ENCODE measurements around the gene LRTM2.
A peak's percentile ranks its signal among the peaks of the same experiment; 100 is the strongest.

LRTM2 gene

DNA sequence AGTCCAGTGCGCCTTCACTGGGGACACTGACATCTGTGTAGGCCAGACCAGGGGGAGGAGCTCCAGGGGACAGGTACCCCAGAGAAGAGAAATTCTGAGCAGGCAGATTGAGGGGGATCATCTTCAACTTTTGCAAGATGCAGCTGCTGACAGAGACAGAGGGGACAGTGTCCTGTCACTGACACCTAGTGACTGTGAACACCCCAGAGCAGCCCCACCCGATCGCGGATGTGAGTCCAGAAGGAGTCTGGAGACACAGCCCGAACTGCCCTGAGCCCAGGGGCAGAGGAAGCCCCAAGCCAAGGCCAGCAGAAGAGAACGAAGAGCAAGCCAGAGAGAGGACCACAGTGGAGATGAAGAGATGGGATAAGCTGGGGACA, 21.7 kb upstream of the LRTM2 start:
- no peak for FAIRE-seq

DNA sequence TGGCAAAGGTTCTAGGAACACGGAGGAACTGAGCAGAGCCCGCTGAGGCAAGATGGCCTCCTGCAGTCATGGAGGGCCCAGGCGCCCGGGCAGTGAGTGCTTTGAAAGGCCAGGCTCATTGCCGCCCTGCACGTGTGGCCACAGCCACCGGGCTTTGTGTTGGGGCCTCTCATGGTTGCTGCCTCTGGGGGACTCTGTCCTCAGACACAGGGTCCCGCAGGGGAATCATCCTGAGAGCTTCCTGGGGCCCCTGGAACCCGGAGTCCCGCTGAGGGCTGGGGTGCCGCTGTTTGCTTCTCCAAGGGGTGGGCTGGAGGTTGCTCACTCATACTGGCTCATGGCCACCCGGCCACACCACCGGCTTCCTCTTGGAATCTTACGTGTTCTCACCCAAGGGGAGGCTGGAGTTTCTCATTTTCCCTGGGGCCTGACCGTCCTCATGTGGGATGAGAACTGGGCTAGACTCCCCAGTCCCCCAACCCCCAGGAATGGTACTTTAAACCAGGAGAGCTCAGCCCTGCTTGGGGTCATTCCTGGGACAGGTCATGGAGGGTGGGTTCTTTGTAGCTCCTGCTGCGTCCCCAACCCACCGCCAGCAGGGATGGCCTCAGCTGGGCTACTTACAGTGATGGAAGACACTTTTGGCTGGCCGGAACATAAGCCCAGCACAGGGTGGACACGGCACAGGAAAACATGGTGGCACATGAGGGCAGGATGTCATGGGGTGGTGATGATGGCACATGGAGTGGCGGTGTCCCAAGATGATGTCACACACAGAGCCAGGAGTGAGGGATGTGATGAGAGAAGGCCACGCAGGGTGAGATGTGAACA, 21.1 kb upstream of the LRTM2 start:
- no peak for FAIRE-seq

DNA sequence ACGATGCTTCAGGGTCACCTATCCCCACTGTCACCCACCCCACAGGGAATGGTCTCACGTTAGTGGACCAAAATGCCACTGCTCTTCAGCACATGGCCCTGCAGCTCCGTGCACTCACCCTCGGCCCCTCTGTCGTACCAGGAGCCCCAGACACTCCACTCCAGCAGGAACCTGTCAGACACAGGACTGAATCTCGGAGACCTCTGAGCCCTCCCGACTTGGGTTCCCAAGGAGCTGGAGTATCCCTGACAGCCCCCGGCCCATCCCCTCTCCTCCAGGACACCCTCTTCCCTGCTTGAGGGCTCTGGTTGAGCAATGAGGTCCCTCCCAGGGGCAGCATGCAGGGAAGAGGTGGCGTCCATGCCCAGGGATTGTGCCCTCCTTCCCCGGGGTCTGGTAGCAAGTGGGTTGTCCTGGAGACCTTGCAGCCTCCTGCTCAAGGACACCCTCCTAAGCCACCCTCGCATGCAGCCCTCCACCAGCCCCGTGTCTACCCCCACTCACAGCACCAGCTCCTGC, 20.4 kb upstream of the LRTM2 start:
- no peak for FAIRE-seq

GRCh38 chr12:1800401-1801302, 19.7 kb upstream of the LRTM2 start:
- no peak for FAIRE-seq

- no peak for FAIRE-seq
These were observed 18.9 kb upstream of the LRTM2 start for GRCh38 chr12:1801303-1801975.

GRCh38 chr12:1803736-1804135, 16.6 kb upstream of the LRTM2 start:
- FAIRE-seq = no peak

GRCh38 chr12:1804545-1805332, 15.6 kb upstream of the LRTM2 start:
- peak; percentile 83 for FAIRE-seq

DNA sequence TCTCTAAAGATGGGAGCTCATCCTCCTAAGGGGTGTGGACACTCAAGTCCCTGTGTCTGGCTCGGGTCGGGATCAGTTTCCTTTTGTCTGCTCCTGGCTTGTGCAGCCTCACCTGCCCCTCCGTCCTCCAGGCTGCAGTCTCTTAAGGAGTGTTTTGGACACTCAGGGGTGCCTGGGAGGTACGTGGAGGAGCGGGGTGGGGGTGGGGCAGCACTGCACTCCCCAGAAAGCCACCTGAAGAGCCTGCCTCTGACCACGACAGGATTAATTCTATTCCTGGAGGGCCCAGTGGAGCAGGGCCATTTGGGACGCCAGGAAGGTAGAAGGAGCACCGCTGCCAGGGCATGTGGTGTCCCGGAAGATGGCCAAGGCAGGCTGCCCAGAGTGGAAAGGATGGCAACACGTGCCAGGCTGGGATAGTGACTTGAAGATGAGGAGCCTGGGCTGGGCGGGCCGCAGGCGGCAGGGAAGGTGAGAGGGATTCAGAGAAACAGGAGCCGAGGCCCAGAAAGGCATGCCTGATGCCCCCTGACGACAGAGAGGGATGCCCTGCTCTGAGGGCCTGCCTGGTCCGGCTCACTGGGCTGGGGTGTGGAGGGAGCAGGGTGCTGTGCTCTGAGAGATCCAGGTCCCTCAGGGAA, 14.8 kb upstream of the LRTM2 start:
- FAIRE-seq = no peak

GRCh38 chr12:1806301-1807086, 13.9 kb upstream of the LRTM2 start:
- FAIRE-seq = no peak

DNA sequence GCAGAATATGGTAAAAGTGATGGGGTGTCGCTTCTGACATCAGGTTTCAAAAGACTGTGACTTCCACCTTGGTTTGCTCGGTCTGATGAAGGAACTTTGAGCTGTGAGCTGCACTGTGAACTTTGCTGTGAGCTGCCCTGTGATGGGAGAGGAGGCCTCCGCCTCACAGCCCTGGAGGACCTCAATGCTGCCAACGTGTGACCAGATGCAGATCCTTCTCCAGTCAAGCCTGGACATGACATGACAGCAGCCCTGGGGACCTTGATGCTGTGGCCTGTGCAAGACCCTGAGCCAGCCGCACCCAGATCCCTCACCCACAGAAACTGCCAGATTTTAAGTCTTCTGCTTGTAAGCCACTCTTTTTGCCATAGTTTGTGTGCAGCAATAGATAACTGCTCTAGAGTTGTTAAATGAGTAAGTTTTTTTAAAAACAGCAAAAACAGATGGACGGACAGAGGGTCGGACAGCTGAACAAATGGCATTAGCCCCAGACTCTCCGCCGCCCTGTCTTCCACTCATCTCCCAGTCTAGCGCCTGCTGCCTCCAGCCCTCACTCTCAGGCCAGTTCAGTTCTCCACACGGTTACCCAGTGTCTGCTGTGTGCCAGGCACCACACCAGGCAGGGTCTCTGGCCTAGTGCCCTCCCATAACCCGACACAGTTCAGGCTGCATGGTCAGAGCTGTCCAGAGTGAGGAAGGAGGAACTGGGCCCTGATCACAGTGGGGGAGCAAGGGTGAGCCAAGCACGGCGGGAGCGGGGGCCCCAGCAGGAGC, 13.1 kb upstream of the LRTM2 start:
- no peak for FAIRE-seq

DNA sequence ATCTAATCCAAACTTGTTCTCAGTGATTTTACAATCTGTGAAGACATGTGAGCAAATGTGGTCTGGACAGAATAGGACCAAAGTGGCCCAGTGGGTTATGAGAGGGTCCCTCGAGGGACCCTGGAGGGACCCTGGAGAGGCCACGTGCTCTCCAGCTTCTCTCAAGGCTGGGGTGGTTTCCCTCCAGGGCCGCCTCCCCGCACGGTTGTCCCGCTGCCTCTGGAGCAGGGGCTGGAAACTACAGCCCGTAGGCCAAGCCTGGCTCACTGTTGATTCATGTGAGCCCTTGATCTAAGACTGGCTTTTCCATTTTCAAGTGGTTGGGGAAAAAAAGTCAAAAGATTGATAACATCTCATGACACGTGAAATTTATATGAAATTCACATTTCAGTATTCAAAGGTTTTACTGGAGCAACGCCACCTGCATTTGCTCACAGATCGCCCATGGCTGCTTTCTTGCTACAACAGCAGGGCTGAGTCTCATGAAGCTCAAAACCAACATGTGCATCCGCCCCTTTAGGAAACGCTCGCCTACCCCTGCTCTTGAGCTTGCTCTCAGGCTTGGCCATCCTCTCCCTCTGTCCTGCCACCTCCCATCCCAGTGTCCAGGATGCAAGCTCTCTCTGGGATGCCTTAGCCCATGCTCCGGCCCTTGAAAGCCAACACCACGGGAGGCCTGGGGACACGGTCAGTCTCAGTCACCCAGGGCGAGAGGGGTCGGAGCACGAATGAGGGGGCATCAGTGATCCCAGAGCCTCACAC, 12.1 kb upstream of the LRTM2 start:
- no peak for FAIRE-seq

DNA sequence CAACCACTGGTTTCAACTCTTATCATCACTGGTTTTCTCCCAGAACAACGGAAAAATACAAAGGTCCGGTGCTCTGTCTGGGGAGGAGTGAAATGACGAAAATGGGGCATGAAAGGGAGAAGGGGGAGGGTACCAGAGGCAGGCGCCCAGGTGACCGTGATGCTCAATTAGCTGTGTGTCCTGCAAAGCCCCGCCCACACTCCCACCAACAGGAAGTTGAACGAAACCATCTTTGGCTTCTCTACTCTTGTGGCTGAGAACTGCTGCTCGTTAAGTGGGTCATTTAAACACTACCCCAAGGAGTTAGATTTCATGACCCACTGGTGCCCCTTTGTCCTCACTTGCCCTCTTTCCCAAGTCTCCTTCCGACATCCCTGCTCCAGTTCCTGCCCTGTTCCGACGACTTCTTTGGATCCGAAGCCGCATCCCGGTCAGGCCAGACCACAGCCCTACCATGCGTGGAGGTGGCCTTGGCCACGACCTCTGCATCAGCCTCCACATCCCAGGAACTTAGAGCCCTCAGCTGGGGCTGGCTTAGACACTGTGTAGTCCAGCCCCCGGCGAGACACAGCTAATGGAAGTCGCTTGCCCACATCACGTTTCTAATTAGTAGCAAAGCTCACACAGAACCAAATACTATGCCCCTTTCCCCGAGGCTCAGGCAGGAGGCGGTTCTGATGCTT, 11.4 kb upstream of the LRTM2 start:
- FAIRE-seq = no peak

DNA sequence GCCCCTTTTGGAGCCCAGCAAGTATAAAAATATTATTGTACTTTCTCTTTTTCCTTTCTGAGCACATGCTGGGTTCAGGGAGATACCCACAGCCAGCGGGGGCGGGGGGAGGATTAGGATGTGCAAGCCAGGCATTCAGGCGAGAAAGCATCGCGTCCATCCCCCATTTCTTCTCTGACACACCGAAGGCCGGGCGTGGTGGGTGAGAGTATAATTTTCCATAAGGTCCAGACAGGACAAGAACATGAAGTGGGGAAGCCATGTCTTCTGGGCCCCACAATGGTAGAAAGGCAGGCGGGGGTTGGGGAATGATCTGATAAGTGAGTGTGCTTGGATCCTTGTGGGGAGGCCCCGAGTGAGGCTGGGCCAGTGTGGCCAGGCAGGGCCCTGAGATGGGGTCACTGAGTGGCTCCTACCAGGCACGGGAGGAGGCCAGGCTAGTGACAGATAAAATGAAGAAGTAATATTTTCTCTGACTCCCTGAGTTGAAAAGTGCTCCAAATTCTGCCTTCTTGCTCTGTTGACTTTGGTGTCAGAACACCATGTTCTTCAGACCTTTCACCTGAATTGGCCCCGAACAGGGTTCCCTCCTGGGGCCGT, 10.7 kb upstream of the LRTM2 start:
- no peak for FAIRE-seq

DNA sequence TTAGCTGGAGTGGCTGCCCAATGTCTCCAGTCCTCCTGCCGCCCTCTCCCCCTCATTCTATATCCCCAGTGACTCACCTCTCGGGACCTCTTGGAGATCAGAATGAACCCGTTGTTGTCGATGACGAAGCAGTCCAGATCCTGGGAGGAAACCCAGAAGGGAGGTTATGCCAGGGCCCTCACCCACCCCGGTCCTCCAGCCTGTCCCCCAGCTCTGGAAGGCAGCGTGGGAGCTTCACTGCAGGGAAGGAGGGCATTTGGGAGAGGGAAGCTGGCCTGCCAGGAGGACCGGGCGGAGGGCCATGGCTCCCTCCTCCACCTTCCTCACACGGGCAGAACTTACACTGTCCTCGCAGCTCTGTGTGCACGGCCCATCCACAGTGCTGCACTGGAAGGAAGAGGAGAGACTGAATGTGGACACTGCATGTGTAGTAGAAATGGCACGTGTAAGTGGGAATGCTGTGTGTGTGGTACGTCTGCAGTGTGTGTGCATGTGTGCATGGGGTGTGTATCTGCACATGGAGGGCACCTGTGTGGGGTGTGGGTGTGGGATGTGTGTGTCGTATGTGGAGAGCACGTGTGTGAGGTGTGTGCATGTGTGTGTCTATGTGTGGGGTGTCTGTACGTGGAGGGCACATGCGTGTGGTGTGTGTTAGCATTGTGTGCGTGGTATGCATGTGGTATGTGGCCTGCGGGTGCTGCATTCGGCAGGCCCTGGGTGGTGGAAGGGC, 10.0 kb upstream of the LRTM2 start:
- no peak for FAIRE-seq

- FAIRE-seq = no peak
These were observed 9.5 kb upstream of the LRTM2 start for GRCh38 chr12:1810931-1811280.

DNA sequence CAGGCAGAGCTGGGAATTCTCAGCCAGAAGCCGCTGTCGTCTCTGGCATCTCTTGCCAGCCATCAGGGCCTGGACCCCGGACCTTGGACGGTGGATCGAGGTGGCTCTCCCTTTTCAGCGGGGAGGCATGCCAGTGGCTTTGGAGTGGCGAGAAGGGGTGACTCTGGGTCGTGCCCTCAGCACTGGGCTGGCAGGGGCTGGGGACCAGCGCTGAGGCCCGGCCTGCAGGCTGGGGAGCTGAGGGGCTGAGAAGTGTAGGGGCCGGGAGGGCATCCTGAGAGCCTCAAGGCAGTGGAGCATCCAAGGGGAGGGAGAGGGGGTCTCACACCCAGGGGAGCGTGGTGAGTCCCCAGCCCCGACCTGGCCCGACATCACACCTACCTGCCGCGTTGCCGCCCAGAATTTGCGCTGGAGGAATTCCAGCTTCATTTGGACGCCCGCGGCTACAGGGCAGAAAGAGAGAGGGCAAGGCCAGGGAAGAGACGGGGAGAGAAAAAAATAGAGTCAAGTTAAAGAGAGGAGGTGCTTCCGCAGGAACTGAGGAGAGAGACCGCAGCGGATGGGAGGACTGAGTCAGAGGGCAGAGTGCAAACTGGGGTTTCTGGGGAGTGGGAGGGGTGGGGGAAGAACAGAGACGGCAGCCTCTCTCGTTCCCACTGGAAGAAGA, 9.0 kb upstream of the LRTM2 start:
- no peak for FAIRE-seq

DNA sequence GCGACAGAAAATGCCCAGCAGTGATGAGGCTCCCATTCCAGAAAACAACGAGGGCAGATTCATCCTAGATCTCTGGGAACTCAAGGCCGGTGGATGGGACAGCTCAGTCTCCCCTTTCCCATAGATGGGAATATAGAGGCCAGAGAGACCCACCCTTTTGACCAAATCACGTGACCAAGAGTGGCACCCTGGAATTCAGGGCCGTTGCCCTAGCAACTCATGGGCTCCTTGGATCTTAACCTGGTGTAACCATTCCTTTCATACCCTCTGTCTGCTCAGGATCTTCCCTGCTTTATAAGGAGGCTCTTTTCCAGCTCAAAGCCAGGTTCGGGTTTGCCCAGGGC, 8.4 kb upstream of the LRTM2 start:
- no peak for FAIRE-seq

Measured in G401.6 (cell line).